Measurements from ENCODE around the gene BICRA.

Gene BICRA

GRCh38 chr19:47601180-47601904 is 7.6 kb upstream of the BICRA start:
- FAIRE-seq (no peak), DNase-seq (ENCODE audit: low spot score) (no peak)

DNA sequence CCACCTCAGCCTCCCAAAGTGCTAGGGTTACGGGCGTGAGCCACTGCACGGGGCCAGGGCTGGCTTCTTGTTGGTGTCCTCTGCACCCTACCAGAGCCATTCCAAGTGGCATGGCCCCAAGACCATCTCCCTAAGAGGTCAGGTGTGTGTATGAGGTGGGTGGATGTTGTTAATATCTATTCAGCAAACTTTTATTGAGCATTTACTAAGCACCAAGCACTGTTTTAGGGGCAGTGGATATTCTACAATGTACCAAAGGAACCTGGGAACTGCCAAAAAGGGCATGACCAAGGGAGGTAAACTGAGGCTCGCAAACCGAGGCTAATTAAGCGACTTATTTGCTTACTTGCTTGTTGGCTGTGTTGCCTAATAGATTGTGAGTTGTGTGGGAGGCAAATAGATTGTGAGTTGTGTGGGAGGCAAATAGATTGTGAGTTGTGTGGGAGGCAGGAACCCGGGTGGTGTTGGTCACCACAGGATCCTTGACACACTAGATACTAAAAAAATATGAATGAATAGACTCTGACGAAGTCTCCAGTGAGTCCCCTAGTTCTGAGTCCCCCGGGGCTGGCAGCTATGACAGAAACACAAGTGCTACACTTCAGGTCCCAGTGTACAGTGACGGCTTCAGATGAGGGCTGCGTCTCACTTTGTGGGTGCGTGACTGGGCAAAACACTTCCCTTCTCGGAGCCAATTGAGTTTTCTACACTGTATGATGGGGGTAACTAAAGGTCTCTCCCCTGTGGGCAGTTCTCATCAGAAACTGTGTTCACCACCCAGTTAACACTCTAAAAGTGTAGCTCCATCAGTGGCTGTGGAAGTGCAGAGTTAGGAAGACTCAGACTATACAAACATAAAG is 5.0 kb upstream of the BICRA start:
- no peak for FAIRE-seq
- DNase-seq (ENCODE audit: low spot score): no peak

DNA sequence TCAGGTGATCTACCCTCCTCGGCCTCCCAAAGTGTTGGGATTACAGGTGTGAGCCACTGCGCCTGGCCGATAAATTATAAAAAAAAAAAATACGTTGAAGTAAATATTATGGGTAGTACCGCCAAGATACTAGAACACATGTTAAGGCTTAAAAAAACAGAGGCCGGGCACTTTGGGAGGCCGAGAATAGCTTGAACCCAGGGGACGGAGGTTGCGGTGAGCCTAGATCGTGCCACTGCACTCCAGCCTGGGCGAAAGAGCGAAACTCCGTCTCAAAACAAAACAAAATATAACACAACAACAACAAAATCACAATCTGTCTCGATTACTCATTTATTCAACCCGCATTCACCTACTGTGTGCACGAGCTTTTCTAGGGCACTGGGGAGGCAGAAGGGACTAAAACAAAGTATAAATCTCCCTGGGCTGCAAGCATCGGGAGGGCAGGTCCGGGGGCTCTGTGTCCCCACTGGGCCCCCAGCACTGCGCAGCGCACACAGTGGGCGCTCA is 1.3 kb upstream of the BICRA start:
- DNase-seq (ENCODE audit: low spot score) (no peak), FAIRE-seq (no peak)

GRCh38 chr19:47608074-47608918 is 638 bp upstream of the BICRA start:
- FAIRE-seq (no peak), DNase-seq (ENCODE audit: low spot score) (peak; percentile 66)

GRCh38 chr19:47609906-47610894 is 1.3 kb downstream of the BICRA start:
- peak; percentile 41 for DNase-seq (ENCODE audit: low spot score)
- FAIRE-seq: no peak

GRCh38 chr19:47610902-47611301 is 2.0 kb downstream of the BICRA start:
- no peak for FAIRE-seq
- no peak for DNase-seq (ENCODE audit: low spot score)

DNA sequence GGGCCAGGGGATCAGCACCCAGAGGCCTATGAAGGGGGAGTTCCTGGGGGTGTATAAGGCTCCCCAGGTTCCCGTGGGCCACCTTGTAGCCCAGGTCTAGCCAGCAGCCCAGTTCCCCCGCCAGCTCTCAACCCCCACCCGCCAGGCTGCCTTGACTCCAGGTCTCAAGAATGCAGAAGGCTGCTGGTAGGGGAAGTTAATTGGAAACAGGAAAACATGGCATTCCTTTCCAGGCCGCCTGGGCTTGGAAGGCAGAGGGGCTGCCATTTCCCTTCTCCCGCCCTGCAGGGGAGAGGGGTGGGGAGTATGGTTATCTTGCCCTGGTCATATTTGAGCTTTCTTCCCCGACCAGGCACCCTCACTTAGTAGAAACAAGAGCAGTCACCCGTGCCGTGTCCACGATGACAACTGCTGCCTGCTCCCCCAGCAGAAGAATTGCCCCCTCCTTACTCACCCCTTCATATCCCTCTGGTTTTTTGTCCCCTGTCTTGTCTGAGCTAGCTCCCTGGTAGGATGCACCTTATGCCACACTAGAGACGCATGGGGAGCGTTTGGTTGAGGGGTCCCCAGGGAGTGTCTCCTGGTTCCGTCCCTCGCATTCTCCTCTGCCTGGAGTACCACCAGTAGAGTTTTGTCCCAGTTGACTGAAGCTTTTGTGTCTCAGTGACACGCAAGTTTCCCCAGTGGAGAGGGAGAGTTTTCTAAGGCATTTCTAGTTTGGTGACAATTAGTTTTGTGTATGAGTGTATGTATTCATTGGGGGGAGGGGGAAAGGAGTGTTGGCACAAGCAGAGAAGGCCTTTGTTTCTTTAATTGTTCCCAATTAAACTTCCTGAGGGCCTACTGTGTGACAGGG is 4.5 kb downstream of the BICRA start:
- DNase-seq (ENCODE audit: low spot score): no peak
- FAIRE-seq: no peak

DNA sequence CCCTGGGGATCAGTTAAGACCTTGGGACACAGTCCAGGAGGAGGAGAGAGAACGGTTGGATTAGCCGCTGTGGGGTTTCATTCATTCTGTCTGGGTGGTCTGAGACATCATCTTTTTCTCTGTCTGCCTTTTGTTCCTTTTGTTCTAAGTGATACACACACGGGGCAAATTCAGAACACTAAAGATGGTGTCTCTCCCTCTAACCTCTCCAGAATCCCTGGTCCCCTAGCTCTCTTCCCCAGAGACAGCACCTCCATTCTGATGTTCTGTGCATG is 5.0 kb downstream of the BICRA start:
- no peak for FAIRE-seq

GRCh38 chr19:47614559-47614958 is 5.6 kb downstream of the BICRA start:
- no peak for FAIRE-seq
- no peak for DNase-seq (ENCODE audit: low spot score)

More for the DNA sequence above, 5.0 kb downstream of the BICRA start:
- no peak for DNase-seq (ENCODE audit: low spot score)

DNA sequence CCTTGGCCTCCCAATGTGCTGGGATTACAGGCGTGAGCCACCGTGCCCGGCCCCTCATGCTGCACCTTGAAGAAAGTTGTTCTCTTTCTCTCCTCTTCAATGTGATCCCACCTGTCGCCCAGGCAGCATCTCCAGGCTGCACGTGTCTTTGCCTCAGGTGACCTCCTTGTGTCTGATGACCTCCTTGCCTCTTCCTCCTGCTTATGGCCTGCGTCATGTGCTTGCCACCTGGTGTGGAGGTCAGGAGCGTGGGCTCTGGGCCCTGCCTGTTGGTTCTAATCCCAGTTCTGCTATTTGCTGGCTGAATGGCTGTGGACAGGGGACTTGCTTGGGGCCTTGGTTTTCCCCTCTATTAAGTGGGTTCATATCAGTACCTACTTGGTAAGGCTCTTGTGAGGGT is 6.3 kb downstream of the BICRA start:
- DNase-seq (ENCODE audit: low spot score): no peak
- FAIRE-seq: no peak

- no peak for DNase-seq (ENCODE audit: low spot score)
Observed at GRCh38 chr19:47615714-47616113, 6.8 kb downstream of the BICRA start.

DNA sequence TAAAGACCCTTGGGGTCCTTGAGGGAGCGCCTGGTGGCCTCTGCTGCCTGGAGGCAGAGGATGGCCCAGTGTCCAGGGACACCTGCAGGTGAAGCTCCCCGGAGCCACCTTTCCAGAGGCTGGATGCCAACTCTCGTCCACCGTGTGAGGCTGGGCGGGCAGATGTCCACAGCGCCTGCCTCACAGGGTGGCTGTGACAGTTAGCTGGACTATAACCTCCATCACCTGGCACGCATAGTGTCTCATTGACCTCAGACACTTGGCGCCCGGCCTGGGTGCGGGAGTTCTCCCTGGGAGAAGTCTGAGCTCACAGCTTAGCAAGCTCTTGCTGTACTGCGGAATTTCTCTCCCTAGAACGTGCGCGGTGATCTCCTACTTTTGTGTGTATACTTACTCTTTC is 9.8 kb downstream of the BICRA start:
- no peak for FAIRE-seq
- no peak for DNase-seq (ENCODE audit: low spot score)

More at GRCh38 chr19:47615714-47616113, 6.8 kb downstream of the BICRA start:
- FAIRE-seq: no peak

- no peak for DNase-seq (ENCODE audit: low spot score)
- FAIRE-seq: no peak
Observed at GRCh38 chr19:47619763-47620162, 10.8 kb downstream of the BICRA start.

- FAIRE-seq (no peak), DNase-seq (ENCODE audit: low spot score) (no peak)
Observed at GRCh38 chr19:47623151-47623920, 14.4 kb downstream of the BICRA start.

GRCh38 chr19:47623921-47624391 is 15.0 kb downstream of the BICRA start:
- no peak for FAIRE-seq
- no peak for DNase-seq (ENCODE audit: low spot score)

GRCh38 chr19:47625650-47626049 is 16.7 kb downstream of the BICRA start:
- FAIRE-seq: no peak
- DNase-seq (ENCODE audit: low spot score): no peak

DNA sequence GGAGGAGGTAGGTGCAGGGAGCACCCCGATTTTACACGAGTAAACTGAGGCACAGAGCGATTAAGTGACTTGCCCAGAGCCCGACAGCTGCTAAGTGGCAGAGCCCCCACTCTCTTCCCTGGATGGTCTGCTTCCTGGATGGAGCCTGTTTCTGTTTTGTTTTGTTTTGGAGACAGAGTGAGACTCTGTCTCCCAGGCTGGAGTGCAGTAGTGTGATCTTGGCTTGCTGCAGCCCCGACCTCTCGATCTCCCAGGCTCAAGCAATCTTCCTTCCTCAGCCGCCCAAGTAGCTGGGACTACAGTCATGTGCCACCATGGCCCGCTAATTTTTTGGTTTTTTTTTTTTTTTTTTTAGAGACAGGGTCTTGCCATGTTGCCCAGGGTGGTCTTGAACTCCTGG is 17.3 kb downstream of the BICRA start:
- no peak for DNase-seq (ENCODE audit: low spot score)
- FAIRE-seq: no peak

GRCh38 chr19:47628078-47628771 is 19.3 kb downstream of the BICRA start:
- no peak for FAIRE-seq
- no peak for DNase-seq (ENCODE audit: low spot score)
